ENCODE measurements around the gene UNC13B.

GRCh38 chr9:35272989-35273388 is 111.2 kb downstream of the UNC13B start:
- no peak for TF ChIP-seq POLR2A (IDR thresholded peaks at IDR 0.05)
- no peak for TF ChIP-seq CTCF (IDR thresholded peaks at IDR 0.05)
- TF ChIP-seq EP300 (IDR thresholded peaks at IDR 0.05) = no peak

All from sigmoid colon (tissue), 4 donors.